Cerebellar nuclear complex (tissue), 1 donor: Measurements from ENCODE around the gene PALLD.

Experiments
- DNase-seq, 2 experiments: peaks; one replicate each; lab custom pipeline; 2025; lab: John Stamatoyannopoulos, UW

PALLD gene

GRCh38 chr4:168831919-168832762 lies 335.3 kb downstream of the PALLD start:
- DNase-seq, result peak in 1 of 2 experiments; percentile 24

- DNase-seq, result peak in 1 of 2 experiments; percentile 10
Observed at GRCh38 chr4:168832763-168833575, 336.1 kb downstream of the PALLD start.

- no peak for DNase-seq
Observed at GRCh38 chr4:168833881-168834280, 337.0 kb downstream of the PALLD start.

- no peak for DNase-seq
Observed at GRCh38 chr4:168835880-168836454, 339.1 kb downstream of the PALLD start.

- DNase-seq, result no peak
Observed at GRCh38 chr4:168836490-168836889, 339.6 kb downstream of the PALLD start.

GRCh38 chr4:168837922-168838321 lies 341.1 kb downstream of the PALLD start:
- DNase-seq, result no peak

GRCh38 chr4:168839758-168840391 lies 343.0 kb downstream of the PALLD start:
- DNase-seq, result no peak

GRCh38 chr4:168840392-168840763 lies 343.5 kb downstream of the PALLD start:
- DNase-seq, result no peak

GRCh38 chr4:168841000-168841671 lies 344.3 kb downstream of the PALLD start:
- DNase-seq, result no peak

GRCh38 chr4:168841672-168842019 lies 344.8 kb downstream of the PALLD start:
- DNase-seq, result no peak

- no peak for DNase-seq
Observed at GRCh38 chr4:168842186-168842585, 345.3 kb downstream of the PALLD start.

GRCh38 chr4:168843635-168844034 lies 346.8 kb downstream of the PALLD start:
- no peak for DNase-seq

GRCh38 chr4:168844353-168845049 lies 347.6 kb downstream of the PALLD start:
- DNase-seq, result no peak

- no peak for DNase-seq
Observed at GRCh38 chr4:168845897-168846296, 349.0 kb downstream of the PALLD start.

GRCh38 chr4:168846414-168846813 lies 349.6 kb downstream of the PALLD start:
- no peak for DNase-seq

GRCh38 chr4:168847771-168848502 lies 351.1 kb downstream of the PALLD start:
- DNase-seq, result no peak

GRCh38 chr4:168849030-168849675 lies 352.3 kb downstream of the PALLD start:
- no peak for DNase-seq

GRCh38 chr4:168849997-168850396 lies 353.1 kb downstream of the PALLD start:
- no peak for DNase-seq

GRCh38 chr4:168852387-168852786 lies 355.5 kb downstream of the PALLD start:
- DNase-seq, result no peak
